ENCODE data around the gene DOK6.

DNA sequence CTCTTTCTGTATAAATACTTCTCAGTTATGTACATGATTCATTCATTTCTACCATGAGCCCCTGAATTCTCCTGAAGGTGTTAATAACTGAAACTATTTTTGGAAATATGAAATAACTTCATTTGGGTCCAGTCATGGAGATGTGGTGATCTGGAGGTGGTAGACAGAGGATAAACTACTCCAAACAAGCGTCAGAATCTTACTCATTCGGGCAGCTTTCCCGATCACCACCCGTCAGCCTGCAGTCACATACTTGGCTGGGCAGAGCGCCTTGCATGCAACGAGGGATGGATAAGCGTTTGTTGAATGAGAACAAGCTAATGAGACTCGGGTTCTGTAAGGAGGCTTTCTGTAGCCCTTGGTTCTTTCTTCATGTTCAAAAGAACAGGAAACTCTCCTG is 324.3 kb downstream of the DOK6 start:
- TF ChIP-seq, protein P1, sequence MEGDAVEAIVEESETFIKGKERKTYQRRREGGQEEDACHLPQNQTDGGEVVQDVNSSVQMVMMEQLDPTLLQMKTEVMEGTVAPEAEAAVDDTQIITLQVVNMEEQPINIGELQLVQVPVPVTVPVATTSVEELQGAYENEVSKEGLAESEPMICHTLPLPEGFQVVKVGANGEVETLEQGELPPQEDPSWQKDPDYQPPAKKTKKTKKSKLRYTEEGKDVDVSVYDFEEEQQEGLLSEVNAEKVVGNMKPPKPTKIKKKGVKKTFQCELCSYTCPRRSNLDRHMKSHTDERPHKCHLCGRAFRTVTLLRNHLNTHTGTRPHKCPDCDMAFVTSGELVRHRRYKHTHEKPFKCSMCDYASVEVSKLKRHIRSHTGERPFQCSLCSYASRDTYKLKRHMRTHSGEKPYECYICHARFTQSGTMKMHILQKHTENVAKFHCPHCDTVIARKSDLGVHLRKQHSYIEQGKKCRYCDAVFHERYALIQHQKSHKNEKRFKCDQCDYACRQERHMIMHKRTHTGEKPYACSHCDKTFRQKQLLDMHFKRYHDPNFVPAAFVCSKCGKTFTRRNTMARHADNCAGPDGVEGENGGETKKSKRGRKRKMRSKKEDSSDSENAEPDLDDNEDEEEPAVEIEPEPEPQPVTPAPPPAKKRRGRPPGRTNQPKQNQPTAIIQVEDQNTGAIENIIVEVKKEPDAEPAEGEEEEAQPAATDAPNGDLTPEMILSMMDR (conservative IDR thresholded peaks at IDR 0.05; ENCODE audit: low read depth, low read length), result no peak
- TF ChIP-seq EZH2 (IDR thresholded peaks at IDR 0.05; ENCODE audit: low read length, unreplicated experiment), result no peak
- no peak for TF ChIP-seq EZH2phosphoT487 (IDR thresholded peaks at IDR 0.05; ENCODE audit: borderline replicate concordance, low read length)
